GM12874 (cell line): Measurements from ENCODE around the gene SEMA3A.

ENCODE experiments used
- TF ChIP-seq, protein P1 (sequence below): IDR thresholded peaks from 2 replicates; pipeline ENCODE4 v1.5.1; 2011; ENCODE audit warnings: low read depth, mild to moderate bottlenecking, control low read depth, low read length, moderate library complexity; ENCODE audit not compliant: insufficient read depth

The SEMA3A gene

DNA sequence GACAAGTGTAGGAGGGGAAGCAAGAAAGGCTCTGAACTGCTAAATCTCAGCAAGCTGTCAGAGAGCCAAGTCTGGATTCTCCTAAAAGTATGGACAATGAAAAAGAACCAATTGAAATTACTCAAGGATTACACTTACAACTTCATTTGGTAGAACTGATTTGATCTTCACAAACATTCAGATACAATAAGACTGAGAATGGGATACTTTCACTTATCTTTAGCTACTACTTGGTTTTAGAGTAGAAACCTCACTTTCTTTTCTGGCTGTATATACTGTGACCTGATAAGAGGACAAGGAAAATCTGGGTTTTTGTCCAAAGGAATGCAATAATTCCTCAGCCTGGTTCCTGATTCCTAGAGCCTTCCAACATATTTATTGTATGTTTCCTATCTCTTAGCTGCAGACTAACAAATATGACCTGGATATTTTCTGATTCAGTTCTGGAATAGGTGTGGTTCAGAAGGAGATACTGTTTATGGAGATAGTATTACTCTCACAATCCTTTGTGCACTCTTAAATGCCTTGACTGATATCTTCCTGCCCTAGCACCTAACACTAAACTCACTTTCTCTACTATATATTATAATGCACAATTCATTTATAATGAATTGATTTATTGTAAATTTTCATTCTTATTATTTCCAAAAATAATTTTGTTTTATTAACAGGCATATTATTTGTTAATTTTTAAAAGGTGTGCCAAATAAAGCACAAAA, 7.3 kb downstream of the SEMA3A start:
- TF ChIP-seq, protein P1, sequence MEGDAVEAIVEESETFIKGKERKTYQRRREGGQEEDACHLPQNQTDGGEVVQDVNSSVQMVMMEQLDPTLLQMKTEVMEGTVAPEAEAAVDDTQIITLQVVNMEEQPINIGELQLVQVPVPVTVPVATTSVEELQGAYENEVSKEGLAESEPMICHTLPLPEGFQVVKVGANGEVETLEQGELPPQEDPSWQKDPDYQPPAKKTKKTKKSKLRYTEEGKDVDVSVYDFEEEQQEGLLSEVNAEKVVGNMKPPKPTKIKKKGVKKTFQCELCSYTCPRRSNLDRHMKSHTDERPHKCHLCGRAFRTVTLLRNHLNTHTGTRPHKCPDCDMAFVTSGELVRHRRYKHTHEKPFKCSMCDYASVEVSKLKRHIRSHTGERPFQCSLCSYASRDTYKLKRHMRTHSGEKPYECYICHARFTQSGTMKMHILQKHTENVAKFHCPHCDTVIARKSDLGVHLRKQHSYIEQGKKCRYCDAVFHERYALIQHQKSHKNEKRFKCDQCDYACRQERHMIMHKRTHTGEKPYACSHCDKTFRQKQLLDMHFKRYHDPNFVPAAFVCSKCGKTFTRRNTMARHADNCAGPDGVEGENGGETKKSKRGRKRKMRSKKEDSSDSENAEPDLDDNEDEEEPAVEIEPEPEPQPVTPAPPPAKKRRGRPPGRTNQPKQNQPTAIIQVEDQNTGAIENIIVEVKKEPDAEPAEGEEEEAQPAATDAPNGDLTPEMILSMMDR, result no peak

- TF ChIP-seq, protein P1, result no peak
These were observed 10.8 kb downstream of the SEMA3A start for GRCh38 chr7:84183741-84184140.

DNA sequence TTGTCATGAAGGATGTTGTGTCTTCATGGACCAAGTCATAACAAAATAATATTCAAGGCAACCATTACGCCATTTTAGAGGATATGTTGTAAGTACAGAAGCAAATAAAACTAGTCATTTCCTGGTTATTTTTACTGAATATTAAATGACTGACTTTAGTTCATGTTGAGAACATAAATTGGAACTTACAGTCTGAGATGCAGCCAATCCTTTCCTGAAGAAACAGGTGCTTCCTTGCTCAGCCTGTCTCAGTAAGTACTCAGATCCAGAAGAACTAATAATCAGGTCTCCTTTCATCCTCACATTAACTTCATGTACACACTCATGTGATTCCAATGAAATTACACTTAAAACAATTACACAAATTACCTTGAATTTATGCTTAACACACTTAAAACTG, 12.3 kb downstream of the SEMA3A start:
- TF ChIP-seq, protein P1, result no peak

- TF ChIP-seq, protein P1, result no peak
These were observed 13.0 kb downstream of the SEMA3A start for GRCh38 chr7:84181628-84182027.

- TF ChIP-seq, protein P1, result no peak
These were observed 16.7 kb downstream of the SEMA3A start for GRCh38 chr7:84177758-84178412.

GRCh38 chr7:84176716-84177115, 17.9 kb downstream of the SEMA3A start:
- TF ChIP-seq, protein P1, result no peak

GRCh38 chr7:84175461-84175860, 19.1 kb downstream of the SEMA3A start:
- TF ChIP-seq, protein P1, result no peak
